IMR-90 (cell line): ENCODE measurements around the gene LEPROT. TPM values are rescaled to one million over a fixed set of nuclear protein-coding genes. Genes with fewer than 3 reads are reported as not detected.

ENCODE experiments used
- ATAC-seq: fragments of 200-7000 bp; cut with Tn5 transposase; 2 replicates; pipeline ENCODE4 v1.9.1; 2020; ENCODE audit warnings: low read depth, mild to moderate bottlenecking, moderate library complexity
- BruUV-seq: library from RNA; stranded (reverse); fragments of 400-500 nt; replicated peaks from 2 replicates; lab custom pipeline; 2021; lab: Mats Ljungman, UMichigan
- CTCF ChIA-PET: fragments of 300-600 bp; formaldehyde crosslinking; extraction: SDS; loops from one replicate; lab custom pipeline; 2021; ENCODE audit warnings: antibody characterized with exemption; lab: Yijun Ruan, JAX
- POLR2A ChIA-PET: fragments of 300-600 bp; sonication (Branson Sonifier 250); formaldehyde crosslinking; loops from one replicate; lab custom pipeline; 2022; ENCODE audit warnings: antibody characterized with exemption; ENCODE audit not compliant: unreplicated experiment; lab: Charles Lee
- DNase-seq: peaks from one replicate; pipeline ENCODE4 v3.0.0; 2013
- H2AFZ ChIP-seq: replicated peaks from 2 replicates; pipeline ENCODE3; 2013; ENCODE audit warnings: low read length, mild to moderate bottlenecking; ENCODE audit not compliant: poor library complexity
- H2AK5ac ChIP-seq: 2 replicates; pipeline ENCODE4 v1.6.1; 2013; ENCODE audit warnings: low read depth, low read length, inconsistent platforms
- H2AK9ac ChIP-seq: replicated peaks from 2 replicates; pipeline ENCODE3; 2013; ENCODE audit warnings: mild to moderate bottlenecking, low read depth, low read length, moderate library complexity; ENCODE audit not compliant: poor library complexity
- H2BK120ac ChIP-seq: 2 replicates; pipeline ENCODE4 v1.6.1; 2013; ENCODE audit warnings: low read depth, low read length, inconsistent platforms
- H2BK15ac ChIP-seq: 3 replicates; pipeline ENCODE4 v1.6.1; 2013; ENCODE audit warnings: low read depth, low read length, inconsistent platforms
- H2BK20ac ChIP-seq: 2 replicates; pipeline ENCODE4 v1.6.1; 2013; ENCODE audit warnings: low read depth, mild to moderate bottlenecking, inconsistent platforms, low read length, moderate library complexity
- H2BK5ac ChIP-seq: 2 replicates; pipeline ENCODE4 v1.6.1; 2013; ENCODE audit warnings: mild to moderate bottlenecking, low read depth, low read length, inconsistent platforms; ENCODE audit not compliant: poor library complexity, severe bottlenecking
- H3K14ac ChIP-seq: replicated peaks from 2 replicates; pipeline ENCODE4 v1.6.1; 2013; ENCODE audit warnings: low read depth, low read length, inconsistent platforms
- H3K18ac ChIP-seq: 2 replicates; pipeline ENCODE4 v1.6.1; 2013; ENCODE audit warnings: low read depth, low read length, control low read depth
- H3K23ac ChIP-seq: 2 replicates; pipeline ENCODE4 v1.6.1; 2013; ENCODE audit warnings: low read depth, low read length, inconsistent platforms
- H3K27ac ChIP-seq: 2 replicates; pipeline ENCODE4 v1.5.1; 2013; ENCODE audit warnings: mild to moderate bottlenecking, control low read depth, low read length; ENCODE audit not compliant: insufficient read depth
- H3K27me3 ChIP-seq: 2 replicates; pipeline ENCODE4 v1.6.1; 2013; ENCODE audit warnings: low read length; ENCODE audit not compliant: control insufficient read depth, insufficient read depth
- H3K36me3 ChIP-seq: 2 replicates; pipeline ENCODE4 v1.6.1; 2013; ENCODE audit warnings: low read length, mixed read lengths; ENCODE audit not compliant: control insufficient read depth, insufficient read depth
- H3K4ac ChIP-seq: 2 replicates; pipeline ENCODE4 v1.6.1; 2013; ENCODE audit warnings: low read depth, low read length, inconsistent platforms
- H3K4me1 ChIP-seq: 2 replicates; pipeline ENCODE4 v1.6.1; 2013; ENCODE audit warnings: low read length, mixed read lengths; ENCODE audit not compliant: control insufficient read depth, insufficient read depth
- H3K4me2 ChIP-seq: 2 replicates; pipeline ENCODE4 v1.6.1; 2013; ENCODE audit warnings: low read depth, mild to moderate bottlenecking, control low read depth, low read length, moderate library complexity
- H3K4me3 ChIP-seq: 2 replicates; pipeline ENCODE4 v1.5.1; 2013; ENCODE audit warnings: low read depth, mild to moderate bottlenecking, control low read depth, low read length, moderate library complexity; ENCODE audit not compliant: insufficient read depth
- H3K56ac ChIP-seq: 2 replicates; pipeline ENCODE4 v1.6.1; 2013; ENCODE audit warnings: low read length, inconsistent platforms; ENCODE audit not compliant: insufficient read depth; ENCODE audit errors: extremely low read depth
- H3K79me1 ChIP-seq, 2 experiments: 2 replicates each; pipeline ENCODE4 v1.6.1; 2013; ENCODE audit warnings: low read length in 2 of 2, inconsistent platforms in 1 of 2, low read depth in 1 of 2
- H3K9ac ChIP-seq: 2 replicates; pipeline ENCODE4 v1.6.1; 2013; ENCODE audit warnings: low read depth, low read length, control low read depth
- H3K9me1 ChIP-seq: 2 replicates; pipeline ENCODE4 v1.6.1; 2013; ENCODE audit warnings: low read length, inconsistent platforms; ENCODE audit not compliant: insufficient read depth
- H3K9me3 ChIP-seq: 2 replicates; pipeline ENCODE4 v1.6.1; 2013; ENCODE audit warnings: low read length; ENCODE audit not compliant: control insufficient read depth, insufficient read depth
- H4K20me1 ChIP-seq: 2 replicates; pipeline ENCODE4 v1.6.1; 2013; ENCODE audit warnings: low read length, inconsistent platforms; ENCODE audit not compliant: insufficient read depth
- H4K5ac ChIP-seq: 2 replicates; pipeline ENCODE4 v1.6.1; 2013; ENCODE audit warnings: mild to moderate bottlenecking, low read depth, low read length, control low read depth
- H4K8ac ChIP-seq, 2 experiments: 2 replicates each; pipeline ENCODE4 v1.6.1; 2013; ENCODE audit warnings: low read depth in 2 of 2, low read length in 2 of 2, control low read depth in 1 of 2, inconsistent platforms in 1 of 2
- H4K91ac ChIP-seq: 2 replicates; pipeline ENCODE4 v1.6.1; 2013; ENCODE audit warnings: low read depth, low read length, inconsistent platforms; ENCODE audit not compliant: insufficient read depth
- CTCF ChIP-seq: conservative IDR thresholded peaks from 2 replicates; pipeline ENCODE4 v1.5.1; 2012; ENCODE audit warnings: mild to moderate bottlenecking, low read depth, low read length, improper control_type of control experiment
- MAZ ChIP-seq: IDR thresholded peaks from 2 replicates; pipeline ENCODE4 v1.6.1; 2012; ENCODE audit warnings: low read depth, mild to moderate bottlenecking, low read length, improper control_type of control experiment, moderate library complexity, borderline replicate concordance
- NFE2L2 ChIP-seq: fragments of 150-350 bp; IDR thresholded peaks from 2 replicates; pipeline ENCODE4 v1.6.1; 2016; ENCODE audit warnings: low read depth, mild to moderate bottlenecking, low read length
- RAD21 ChIP-seq: IDR thresholded peaks from 2 replicates; pipeline ENCODE4 v1.6.1; 2012; ENCODE audit warnings: low read length, improper control_type of control experiment
- RCOR1 ChIP-seq: IDR thresholded peaks from 2 replicates; pipeline ENCODE4 v1.6.1; 2012; ENCODE audit warnings: mild to moderate bottlenecking, low read length, improper control_type of control experiment; ENCODE audit not compliant: insufficient replicate concordance
- SMC3 ChIP-seq: fragments of 150-350 bp; IDR thresholded peaks from 2 replicates; pipeline ENCODE4 v1.6.1; 2016; ENCODE audit warnings: low read depth, mild to moderate bottlenecking, antibody characterized with exemption, low read length, moderate library complexity
- WGBS, 2 experiments: methylation state at CpG; one replicate each; pipeline versions ENCODE4 v1.1.5 to v1.1.7; 2013; ENCODE audit warnings: missing lambda C conversion rate in 2 of 2; ENCODE audit not compliant: insufficient read length in 1 of 2; ENCODE audit errors: extremely low coverage in 2 of 2; 5-methylcytosine and 5-hydroxymethylcytosine counted together
- dilution Hi-C: fragments of 300-500 bp; cut with HindIII; formaldehyde crosslinking; loops from one replicate; pipeline ENCODE4 v1.14.3; 2018; ENCODE audit warnings: low sequenced_read_pairs; ENCODE audit not compliant: unreplicated experiment
- in situ Hi-C: fragments of 300-500 bp; cut with MboI; formaldehyde crosslinking; loops from 3 replicates; pipeline ENCODE4 v1.14.3; 2019; ENCODE audit warnings: low sequenced_read_pairs, inconsistent platforms, mixed read lengths
- intact Hi-C: fragments of 100-400 bp; cut with micrococcal nuclease; formaldehyde crosslinking; loops from 2 replicates; pipeline ENCODE4 v1.10.0; 2022
- polyA plus RNA-seq, 3 experiments: library from polyadenylated mRNA; depleted of rRNA; stranded (reverse); fragments of >200 nt; gene quantifications; 2 replicates each; pipeline ENCODE4 v1.2.3, GENCODE V29; 2012; ENCODE audit warnings: low replicate concordance in 1 of 3
- total RNA-seq: library from RNA; depleted of rRNA; stranded (reverse); fragments of >200 nt; gene quantifications from 2 replicates; pipeline ENCODE4 v1.2.3, GENCODE V29; 2012

Gene LEPROT
- total and polyA plus RNA-seq, 2 of the 4 experiments (the other 2 are of a cell fraction) = 21.0 to 40.2 TPM

- Histone ChIP-seq H4K91ac (no peak overlapping the region), H3K4me1 (no peaks in the 10 kb centered on the region; the same call in 1 of the 2 replicates), H3K36me3 (no peaks in the 10 kb centered on the region), H2BK20ac (no peak overlapping the region), H3K4me2 (no peak overlapping the region), H4K5ac (no peak overlapping the region), H2AK9ac (no peak overlapping the region), H3K9ac (no peak overlapping the region), H4K8ac (no peak overlapping the region), H3K23ac (no peak overlapping the region), H2BK120ac (no peak overlapping the region), H2BK5ac (no peak overlapping the region), H3K9me3 (no peaks in the 10 kb centered on the region), H2AK5ac (no peak overlapping the region), H3K27me3 (no peaks in the 10 kb centered on the region), H3K18ac (no peak overlapping the region), H3K56ac (no peak overlapping the region), H3K27ac (no peak overlapping the region), H2AFZ (no peak overlapping the region), H3K4ac (no peak overlapping the region), H3K9me1 (no peaks in the 10 kb centered on the region), H3K14ac (no peak overlapping the region), H3K4me3 (no peak overlapping the region), H2BK15ac (no peak overlapping the region), H4K20me1 (no peaks in the 10 kb centered on the region), H3K79me1 (no peaks in the 10 kb centered on the region)
- ATAC-seq (no peak), DNase-seq (no peak)
- ChIA-PET CTCF (no interaction called here), POLR2A (interaction anchor here (0.6 kb wide), 1 partner anchor 755 kb away, joined by 3 read pairs; no protein-coding TSS in a partner anchor)
- in situ Hi-C loops = no loop called here
- WGBS, 2 experiments = no CpG with 5 or more reads among the region's 2 CpGs
- dilution Hi-C loops = no loop called here
- no TSS peak for BruUV-seq
- intact Hi-C loops = no loop called here
- no peak for TF ChIP-seq RAD21
- TF ChIP-seq CTCF = no peak
- TF ChIP-seq SMC3 = no peak
- TF ChIP-seq RCOR1 = no peak
- no peak for TF ChIP-seq NFE2L2
- TF ChIP-seq MAZ = no peak
Observed at GRCh38 chr1:65477414-65478378, 57.2 kb downstream of the LEPROT start.
